Activated T-cell treated with anti-CD3 and anti-CD28 coated beads for 24 hours (primary cell): Measurements from ENCODE around the gene G3BP1.
"Not testable (repeated sequence)": the region's sequence is repeated elsewhere in the genome, so short reads cannot be mapped to it uniquely, and the experiment has no call there.

Experiments
- DNase-seq: peaks from one replicate; pipeline ENCODE4 v3.0.0-alpha.2; 2020; ENCODE audit warnings: low read depth

Gene G3BP1

GRCh38 chr5:151798674-151799073, 26.9 kb downstream of the G3BP1 start:
- DNase-seq, result no peak

- no peak for DNase-seq
Measured at GRCh38 chr5:151799407-151799806, 27.7 kb downstream of the G3BP1 start.

- no peak for DNase-seq
Measured at GRCh38 chr5:151800532-151800931, 28.8 kb downstream of the G3BP1 start.

GRCh38 chr5:151805414-151806223, 33.9 kb downstream of the G3BP1 start:
- no peak for DNase-seq

GRCh38 chr5:151808451-151809169, 36.9 kb downstream of the G3BP1 start:
- DNase-seq, result no peak

GRCh38 chr5:151810449-151810848, 38.7 kb downstream of the G3BP1 start:
- no peak for DNase-seq

GRCh38 chr5:151810897-151811296, 39.1 kb downstream of the G3BP1 start:
- DNase-seq, result no peak

GRCh38 chr5:151811593-151812321, 40.0 kb downstream of the G3BP1 start:
- DNase-seq, result no peak

- DNase-seq, result no peak
Measured at GRCh38 chr5:151812757-151813309, 41.1 kb downstream of the G3BP1 start.

GRCh38 chr5:151815051-151815450, 43.3 kb downstream of the G3BP1 start:
- DNase-seq, result no peak

- no peak for DNase-seq
Measured at GRCh38 chr5:151819830-151820229, 48.1 kb downstream of the G3BP1 start.

GRCh38 chr5:151820271-151820670, 48.5 kb downstream of the G3BP1 start:
- DNase-seq, result no peak

GRCh38 chr5:151820903-151821302, 49.1 kb downstream of the G3BP1 start:
- no peak for DNase-seq

GRCh38 chr5:151822141-151822540, 50.4 kb downstream of the G3BP1 start:
- DNase-seq, result no peak

GRCh38 chr5:151825445-151825844, 53.7 kb downstream of the G3BP1 start:
- DNase-seq, result no peak

- no peak for DNase-seq
Measured at GRCh38 chr5:151829370-151829769, 57.6 kb downstream of the G3BP1 start.

- DNase-seq, result not testable (repeated sequence)
Measured at GRCh38 chr5:151832843-151833242, 61.1 kb downstream of the G3BP1 start.

GRCh38 chr5:151846765-151847164, 75.0 kb downstream of the G3BP1 start:
- DNase-seq, result no peak

GRCh38 chr5:151847871-151848270, 76.1 kb downstream of the G3BP1 start:
- no peak for DNase-seq

GRCh38 chr5:151855701-151856100, 83.9 kb downstream of the G3BP1 start:
- DNase-seq, result no peak

- DNase-seq, result no peak
Measured at GRCh38 chr5:151856861-151857260, 85.1 kb downstream of the G3BP1 start.

GRCh38 chr5:151860867-151861266, 89.1 kb downstream of the G3BP1 start:
- DNase-seq, result not testable (repeated sequence)
